Esophagus (tissue), 2 donors: ENCODE data around the gene FBXL19. TPM values are rescaled to one million over a fixed set of nuclear protein-coding genes. Genes with fewer than 3 reads are reported as not detected.

Experiments
- H3K27ac ChIP-seq, 2 donors: one replicate each; pipeline ENCODE4 v1.5.1; 2013; ENCODE audit warnings: low read depth in 2 of 2, mild to moderate bottlenecking in 2 of 2, inconsistent platforms in 1 of 2, low read length in 1 of 2, moderate library complexity in 1 of 2
- H3K27me3 ChIP-seq, 2 donors: one replicate each; pipeline ENCODE4 v1.6.1; 2013; ENCODE audit warnings: low read length in 2 of 2, control low read depth in 1 of 2, mild to moderate bottlenecking in 1 of 2; ENCODE audit not compliant: insufficient read depth in 2 of 2, control insufficient read depth in 1 of 2
- H3K36me3 ChIP-seq, 2 donors: one replicate each; pipeline ENCODE4 v1.6.1; 2013; ENCODE audit warnings: low read length in 1 of 2; ENCODE audit not compliant: control insufficient read depth in 2 of 2, insufficient read depth in 2 of 2
- H3K4me1 ChIP-seq, 2 donors: one replicate each; pipeline ENCODE4 v1.6.1; 2013; ENCODE audit warnings: low read length in 1 of 2; ENCODE audit not compliant: control insufficient read depth in 2 of 2, insufficient read depth in 2 of 2
- H3K4me3 ChIP-seq, 2 donors: one replicate each; pipeline ENCODE4 v1.5.1; 2013; ENCODE audit warnings: low read length in 2 of 2, mild to moderate bottlenecking in 2 of 2, low read depth in 1 of 2, moderate library complexity in 1 of 2
- H3K9me3 ChIP-seq, 2 donors: one replicate each; pipeline ENCODE4 v1.6.1; 2013; ENCODE audit warnings: mild to moderate bottlenecking in 2 of 2, low read depth in 1 of 2, low read length in 1 of 2, moderate library complexity in 1 of 2; ENCODE audit not compliant: control insufficient read depth in 2 of 2, insufficient read depth in 1 of 2
- WGBS, 2 donors: extraction: QIAGEN DNeasy Blood & Tissue Kit; methylation state at CpG; one replicate each; pipeline ENCODE4 v1.1.7; 2013; 5-methylcytosine and 5-hydroxymethylcytosine counted together
- polyA plus RNA-seq, 2 donors: library from polyadenylated mRNA; stranded (reverse); fragments of 200-250 nt; gene quantifications; one replicate each; pipeline ENCODE4 v1.2.3, GENCODE V29; 2013
- donor health status: healthy with polysubstance abuse.
- donor health status: Bipolar disorder and iron deficiency.

The FBXL19 gene
- polyA plus RNA-seq, 2 donors: 10.7 to 35.6 TPM

DNA sequence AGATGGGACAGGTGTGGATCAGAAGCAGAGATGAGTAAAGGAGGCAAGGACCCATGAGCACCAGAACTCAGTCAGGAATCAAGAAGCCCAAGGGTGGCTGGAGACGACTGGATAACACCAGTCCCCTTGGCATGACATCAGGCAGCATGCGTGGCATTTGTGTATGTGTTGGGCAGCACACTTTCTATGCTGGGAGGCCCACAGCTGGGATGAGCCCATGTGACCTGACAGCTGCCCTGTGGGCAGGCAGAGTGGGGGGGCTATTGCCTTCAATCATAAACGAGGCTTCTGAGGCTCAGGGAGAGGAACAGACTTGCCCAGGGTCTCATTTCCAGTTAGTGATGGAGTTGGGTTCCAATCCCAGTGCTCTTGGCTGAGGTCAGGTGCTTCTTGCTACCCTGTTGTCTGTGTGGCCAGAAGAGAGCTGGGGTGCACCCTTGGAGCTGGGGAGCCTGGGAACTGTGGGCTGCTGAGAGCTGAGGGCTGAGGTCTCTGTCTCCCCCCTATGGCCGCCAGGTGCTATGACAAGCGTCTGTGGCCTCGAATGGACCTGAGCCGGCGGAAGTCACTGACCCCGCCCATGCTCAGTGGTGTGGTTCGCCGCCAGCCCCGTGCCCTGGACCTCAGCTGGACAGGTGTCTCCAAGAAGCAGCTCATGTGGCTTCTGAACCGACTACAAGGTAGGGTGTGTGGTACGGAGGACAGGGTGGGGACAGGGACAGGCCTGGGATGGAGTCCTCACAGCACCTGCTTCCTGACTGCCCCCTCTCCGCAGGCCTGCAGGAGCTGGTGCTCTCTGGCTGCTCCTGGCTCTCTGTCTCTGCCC lies 18.4 kb downstream of the FBXL19 start:
- Histone ChIP-seq H3K36me3 (peaks cover 5 to 24% of the 10 kb centered on the region in 2 donors), H3K27ac (peak overlapping the region in 1 of 2 donors; percentile 47), H3K4me1 (peaks cover 4 to 8% of the 10 kb centered on the region in 2 donors), H3K27me3 (no peaks in the 10 kb centered on the region), H3K9me3 (no peaks in the 10 kb centered on the region), H3K4me3 (no peak overlapping the region)
- 19 to 20% methylated on average over 15 of the region's 15 CpGs for WGBS, 2 donors

GRCh38 chr16:30942426-30942806 lies 19.0 kb downstream of the FBXL19 start:
- WGBS, 2 donors: 81% methylated on average over 4 of the region's 4 CpGs
- Histone ChIP-seq H3K9me3 (no peaks in the 10 kb centered on the region), H3K27me3 (no peaks in the 10 kb centered on the region), H3K27ac (peak overlapping the region in 1 of 2 donors; percentile 33), H3K36me3 (peaks cover 5 to 21% of the 10 kb centered on the region in 2 donors), H3K4me1 (peaks cover 4 to 8% of the 10 kb centered on the region in 2 donors), H3K4me3 (no peak overlapping the region)

- Histone ChIP-seq H3K4me1 (peaks cover 4 to 8% of the 10 kb centered on the region in 2 donors), H3K36me3 (peaks cover 5 to 19% of the 10 kb centered on the region in 2 donors), H3K27ac (no peak overlapping the region), H3K4me3 (no peak overlapping the region), H3K27me3 (no peaks in the 10 kb centered on the region), H3K9me3 (no peaks in the 10 kb centered on the region)
Measured at GRCh38 chr16:30944352-30944751, 21.0 kb downstream of the FBXL19 start.

DNA sequence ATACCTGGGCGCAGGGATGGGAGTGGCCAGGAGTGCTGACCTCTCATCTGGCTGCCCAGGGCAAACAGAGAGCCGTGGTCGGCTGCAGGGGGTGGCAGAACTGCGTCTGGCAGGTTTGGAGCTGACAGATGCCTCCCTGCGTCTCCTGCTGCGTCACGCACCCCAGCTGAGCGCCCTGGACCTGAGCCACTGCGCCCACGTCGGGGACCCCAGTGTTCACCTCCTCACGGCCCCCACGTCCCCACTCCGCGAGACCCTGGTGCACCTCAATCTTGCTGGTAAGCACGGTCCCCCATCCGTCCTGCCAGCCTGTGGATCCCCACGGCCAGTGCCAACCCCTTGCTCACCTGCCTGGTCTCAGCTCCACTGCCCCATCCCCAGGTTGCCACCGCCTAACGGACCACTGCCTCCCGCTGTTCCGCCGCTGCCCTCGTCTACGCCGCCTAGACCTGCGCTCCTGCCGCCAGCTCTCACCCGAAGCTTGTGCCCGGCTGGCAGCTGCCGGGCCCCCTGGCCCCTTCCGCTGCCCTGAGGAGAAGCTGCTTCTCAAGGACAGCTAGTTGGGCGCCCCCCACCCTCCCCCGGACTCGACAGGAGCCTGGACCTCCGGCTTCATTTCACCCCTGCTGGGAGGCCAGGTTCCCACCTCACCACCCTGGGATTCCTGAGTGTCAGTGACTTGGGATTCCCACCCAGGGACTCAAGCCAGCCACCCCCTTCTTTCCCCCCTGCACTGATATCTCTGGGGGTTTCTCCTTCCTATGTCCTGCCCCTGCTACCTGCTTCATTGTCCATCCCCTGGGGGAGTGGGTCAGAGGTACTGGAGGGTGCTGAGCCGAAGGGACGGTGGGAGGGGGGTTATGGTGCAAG lies 23.5 kb downstream of the FBXL19 start:
- H3K27ac ChIP-seq: no peak overlapping the region
- peaks cover 6 to 19% of the 10 kb centered on the region in 2 donors for H3K4me1 ChIP-seq
- H3K9me3 ChIP-seq: no peaks in the 10 kb centered on the region
- H3K27me3 ChIP-seq: no peaks in the 10 kb centered on the region
- H3K4me3 ChIP-seq: peak overlapping the region in 1 of 2 donors; percentile 8
- H3K36me3 ChIP-seq: peaks cover 5 to 19% of the 10 kb centered on the region in 2 donors
- 85 to 87% methylated on average over 37 to 38 of the region's 38 CpGs for WGBS, 2 donors

DNA sequence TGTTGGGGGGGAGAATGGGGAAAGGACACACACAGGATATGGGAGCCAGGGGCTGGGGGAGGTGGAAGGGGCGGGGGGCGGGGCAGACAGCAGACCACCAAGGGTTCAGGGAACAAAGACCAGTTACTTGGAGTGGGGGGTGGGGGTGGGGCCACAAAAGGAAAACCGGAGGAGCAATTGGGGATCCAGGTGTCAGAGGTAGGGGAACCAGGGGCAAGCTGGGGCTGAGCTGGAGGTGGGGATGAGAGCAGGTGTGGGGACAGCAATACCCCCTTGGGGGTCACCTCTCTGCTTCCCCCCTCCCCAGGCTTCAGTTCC lies 24.1 kb downstream of the FBXL19 start:
- Histone ChIP-seq H3K27ac (peak overlapping the region; percentile 79 to 94), H3K27me3 (no peaks in the 10 kb centered on the region), H3K4me3 (no peak overlapping the region), H3K4me1 (peaks cover 6 to 16% of the 10 kb centered on the region in 2 donors), H3K36me3 (peaks cover 5 to 19% of the 10 kb centered on the region in 2 donors), H3K9me3 (no peaks in the 10 kb centered on the region)
- 71 to 74% methylated on average over 3 of the region's 3 CpGs for WGBS, 2 donors

DNA sequence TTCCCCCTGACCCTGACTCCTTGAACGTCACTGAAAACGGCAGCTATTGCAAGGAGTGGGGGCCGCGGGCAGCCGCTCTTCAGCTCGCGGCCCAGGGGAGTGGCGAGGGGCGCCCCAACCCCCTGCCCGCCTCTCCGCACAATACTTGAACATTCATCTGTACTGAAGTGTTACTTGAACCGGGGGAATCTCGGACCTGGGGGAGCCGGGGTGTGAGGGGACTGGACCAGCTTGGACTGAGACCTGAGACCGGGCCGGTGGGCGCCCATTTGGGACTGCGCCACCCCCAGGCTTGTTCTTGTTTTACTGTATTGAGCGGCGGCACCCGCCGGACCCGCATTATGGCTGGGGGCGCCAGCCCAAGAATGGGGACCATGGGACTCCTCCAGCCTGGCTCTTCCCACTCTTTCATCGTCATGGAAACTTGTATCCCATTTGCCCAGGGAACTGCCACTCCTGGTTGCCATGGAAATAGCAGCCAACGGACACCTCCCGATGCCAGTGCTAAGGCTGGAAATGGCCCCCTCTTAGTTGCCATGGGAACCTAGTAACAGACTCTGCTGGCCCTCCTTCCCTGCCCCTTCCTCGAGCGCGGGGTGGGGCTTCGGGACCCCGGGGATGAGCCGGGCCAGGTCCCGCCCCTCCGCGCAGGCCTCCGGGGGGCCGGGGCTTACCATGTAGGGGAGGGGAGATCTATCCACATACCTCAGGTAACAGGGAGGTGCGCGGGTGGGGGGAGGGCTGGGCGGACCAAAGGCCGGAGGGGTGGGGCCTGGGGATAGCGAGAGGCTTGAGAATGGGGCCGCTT lies 24.7 kb downstream of the FBXL19 start:
- H3K36me3 ChIP-seq: peaks cover 5 to 17% of the 10 kb centered on the region in 2 donors
- WGBS, 2 donors: 31 to 36% methylated on average over 44 of the region's 44 CpGs
- no peaks in the 10 kb centered on the region for H3K9me3 ChIP-seq
- H3K27ac ChIP-seq: peak overlapping the region; percentile 90 to 94
- peaks cover 6 to 16% of the 10 kb centered on the region in 2 donors for H3K4me1 ChIP-seq
- H3K27me3 ChIP-seq: no peaks in the 10 kb centered on the region
- peak overlapping the region; percentile 65 to 80 for H3K4me3 ChIP-seq

DNA sequence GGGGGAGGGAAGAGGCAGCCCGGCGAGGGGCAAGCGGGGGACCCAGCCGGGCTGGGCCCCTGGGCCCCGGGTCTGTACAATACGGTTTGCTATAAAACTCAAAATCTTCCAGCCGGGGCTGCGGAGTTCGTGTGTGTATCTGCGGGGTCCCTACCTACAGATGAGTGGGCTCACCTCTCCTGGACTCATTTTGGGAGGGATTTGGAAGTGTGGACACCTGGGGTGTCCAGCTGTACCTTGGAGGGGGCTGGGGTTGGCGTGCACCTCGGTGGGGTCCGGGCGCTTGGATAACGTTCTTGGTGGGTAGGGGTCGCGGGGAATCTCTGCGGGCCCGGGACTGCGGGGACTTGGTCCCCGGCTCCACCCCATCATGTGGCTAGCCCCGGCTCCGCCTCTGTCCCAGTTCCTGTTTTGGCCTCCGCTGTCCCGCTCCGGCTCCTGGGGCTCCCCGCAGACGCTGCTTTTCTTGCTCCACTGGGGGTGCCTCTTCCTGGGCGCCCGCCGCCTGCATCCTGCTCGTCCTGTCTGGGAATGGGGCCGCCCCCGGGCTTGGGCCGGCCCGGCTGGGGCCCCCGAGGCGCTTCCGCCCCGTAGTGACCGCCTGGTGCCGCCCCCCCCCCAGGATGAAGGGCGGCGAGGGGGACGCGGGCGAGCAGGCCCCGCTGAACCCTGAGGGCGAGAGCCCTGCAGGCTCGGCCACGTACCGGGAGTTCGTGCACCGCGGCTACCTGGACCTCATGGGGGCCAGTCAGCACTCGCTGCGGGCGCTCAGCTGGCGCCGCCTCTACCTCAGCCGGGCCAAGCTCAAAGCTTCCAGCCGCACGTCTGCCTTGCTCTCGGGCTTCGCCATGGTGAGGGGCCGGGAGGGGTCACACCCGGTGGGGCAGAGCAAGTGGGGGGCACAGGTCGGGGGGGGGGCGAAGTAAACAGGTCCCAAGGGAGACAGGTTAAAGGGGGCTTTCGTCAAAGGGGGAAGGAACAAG lies 25.6 kb downstream of the FBXL19 start, which contains the start of gene ORAI3:
Gene ORAI3, plus strand, starts transcription at position 402 of the 983 bp plus-strand sequence. Its CDS starts 222 bp downstream, at position 624.
- no peaks in the 10 kb centered on the region for H3K9me3 ChIP-seq
- WGBS, 2 donors: 1% methylated on average over 65 to 70 of the region's 70 CpGs
- peaks cover 5 to 16% of the 10 kb centered on the region in 2 donors for H3K36me3 ChIP-seq
- H3K27ac ChIP-seq: peak within 1 kb of the TSS; percentile 90 to 94
- H3K4me3 ChIP-seq: peak within 1 kb of the TSS; percentile 65 to 80
- H3K4me1 ChIP-seq: peaks cover 6 to 20% of the 10 kb centered on the region in 2 donors
- no peaks in the 10 kb centered on the region for H3K27me3 ChIP-seq

GRCh38 chr16:30949650-30950515 lies 26.5 kb downstream of the FBXL19 start:
- peak overlapping the region; percentile 65 to 80 for H3K4me3 ChIP-seq
- peaks cover 6 to 20% of the 10 kb centered on the region in 2 donors for H3K4me1 ChIP-seq
- H3K27me3 ChIP-seq: no peaks in the 10 kb centered on the region
- H3K9me3 ChIP-seq: no peaks in the 10 kb centered on the region
- H3K36me3 ChIP-seq: peaks cover 0 to 11% of the 10 kb centered on the region in 2 donors
- WGBS, 2 donors: 4 to 5% methylated on average over 21 of the region's 21 CpGs
- peak overlapping the region; percentile 90 to 94 for H3K27ac ChIP-seq
